GM19099 (cell line): ENCODE data around the gene PGM5.

Experiments used
- POLR2A ChIP-seq: IDR thresholded peaks from 3 replicates; pipeline ENCODE4 v1.6.1; 2011; ENCODE audit warnings: low read depth; ENCODE audit not compliant: insufficient read length; ENCODE audit errors: extremely low read depth

PGM5 gene

DNA sequence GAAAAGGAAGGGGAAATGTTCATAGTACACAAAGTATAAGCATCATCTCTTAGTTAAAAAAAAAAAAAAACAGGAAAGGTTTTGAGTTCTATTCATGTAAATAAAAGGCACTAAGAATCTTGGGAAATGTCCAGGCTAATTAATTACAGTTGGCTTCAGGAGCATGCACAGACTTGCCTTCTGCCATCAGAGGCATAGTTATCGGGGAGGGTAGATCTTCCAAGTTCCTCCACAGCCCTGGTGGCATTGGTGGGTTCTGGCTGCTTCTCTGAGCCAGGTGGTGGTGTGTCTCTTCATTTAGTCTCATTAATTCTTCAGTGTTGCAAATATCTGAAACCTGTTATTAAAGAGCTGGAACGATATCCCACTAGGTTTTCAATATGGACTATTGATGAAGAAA is 99.0 kb downstream of the PGM5 start:
- no peak for TF ChIP-seq POLR2A

DNA sequence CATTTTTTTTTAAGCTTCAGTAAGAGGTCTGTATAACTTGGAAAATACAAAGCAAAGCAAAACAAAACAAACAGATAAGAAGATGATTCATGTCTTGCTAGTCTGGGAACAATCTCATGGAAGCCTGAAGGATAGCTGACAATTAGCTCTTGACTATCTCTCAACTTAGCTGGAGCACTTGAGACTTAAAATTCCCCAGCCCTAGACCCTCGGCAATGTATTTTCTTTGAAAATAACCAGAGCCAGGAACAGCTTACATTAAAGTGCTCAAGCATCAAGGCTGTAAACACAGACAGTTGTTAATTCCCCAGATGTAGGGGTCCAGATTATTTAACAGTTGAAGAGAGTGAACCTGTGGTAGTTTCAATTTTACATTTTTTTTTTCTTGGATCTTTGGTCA is 101.4 kb downstream of the PGM5 start:
- TF ChIP-seq POLR2A = no peak

DNA sequence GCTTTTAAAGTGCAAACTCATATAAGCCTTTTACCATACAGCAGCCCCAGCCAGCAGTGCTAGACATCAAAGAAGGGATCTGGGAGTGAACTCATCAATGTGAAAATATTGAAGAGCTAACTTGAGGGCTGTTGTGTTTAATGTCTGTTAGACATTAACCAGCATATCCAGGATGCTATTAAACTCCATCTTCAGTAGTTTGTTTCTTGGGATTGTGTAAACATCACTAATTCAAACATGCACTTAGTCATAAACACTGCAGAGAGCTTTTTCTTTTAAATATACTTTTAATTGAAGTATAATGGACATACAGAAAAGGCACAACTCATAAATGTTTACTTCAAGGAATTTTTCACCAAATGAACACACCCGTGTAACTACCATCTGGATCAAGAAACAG is 102.5 kb downstream of the PGM5 start:
- TF ChIP-seq POLR2A = no peak

DNA sequence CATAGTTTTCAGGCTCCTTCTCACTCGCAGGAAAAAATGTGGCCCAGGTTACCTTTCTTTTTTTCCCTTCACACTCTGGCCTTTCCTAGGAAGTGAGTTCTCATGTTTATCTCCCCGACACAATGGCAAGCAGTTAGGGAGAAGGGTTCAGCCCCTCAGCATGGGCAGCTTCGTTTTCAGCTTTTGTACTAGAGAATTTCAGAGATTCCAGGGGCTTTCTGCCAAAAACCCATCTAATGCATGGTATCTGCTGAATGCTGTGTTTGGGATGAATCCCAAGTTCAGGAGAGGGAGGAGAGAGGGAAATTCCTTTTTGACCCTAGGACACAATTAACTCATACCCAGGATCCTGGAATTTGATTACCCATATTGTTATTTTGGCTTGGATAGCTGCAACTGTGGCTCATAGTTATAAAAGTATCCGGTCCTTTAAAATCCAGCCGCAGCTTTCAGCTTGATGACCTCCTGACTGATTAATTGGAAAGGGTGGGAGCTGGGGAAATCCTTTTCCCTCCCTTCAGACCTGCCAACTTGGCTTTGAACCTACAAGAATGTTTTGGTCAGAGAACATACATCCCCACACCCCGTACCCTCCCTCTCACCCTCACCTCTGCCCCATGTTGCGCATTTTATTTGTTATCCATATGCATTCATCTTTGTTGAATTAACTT is 105.8 kb downstream of the PGM5 start:
- no peak for TF ChIP-seq POLR2A

DNA sequence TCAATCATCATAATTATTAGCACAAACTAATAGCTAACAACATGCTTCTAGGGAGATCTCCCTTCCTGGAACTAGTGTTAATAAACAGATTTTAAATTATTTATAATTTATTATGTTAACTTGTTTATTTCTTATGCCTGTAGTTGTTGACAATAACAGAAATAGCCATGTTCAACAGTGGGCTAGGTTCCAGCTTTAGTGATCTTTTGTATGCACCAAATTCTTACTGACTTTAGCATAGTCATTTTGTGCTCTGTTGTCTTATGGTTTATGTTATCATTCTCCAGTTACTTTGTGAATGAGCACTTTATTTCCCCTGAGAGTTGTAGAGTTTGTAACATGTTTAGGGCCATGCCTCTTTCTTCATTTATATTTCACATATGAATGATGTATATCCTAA is 113.7 kb downstream of the PGM5 start:
- no peak for TF ChIP-seq POLR2A

DNA sequence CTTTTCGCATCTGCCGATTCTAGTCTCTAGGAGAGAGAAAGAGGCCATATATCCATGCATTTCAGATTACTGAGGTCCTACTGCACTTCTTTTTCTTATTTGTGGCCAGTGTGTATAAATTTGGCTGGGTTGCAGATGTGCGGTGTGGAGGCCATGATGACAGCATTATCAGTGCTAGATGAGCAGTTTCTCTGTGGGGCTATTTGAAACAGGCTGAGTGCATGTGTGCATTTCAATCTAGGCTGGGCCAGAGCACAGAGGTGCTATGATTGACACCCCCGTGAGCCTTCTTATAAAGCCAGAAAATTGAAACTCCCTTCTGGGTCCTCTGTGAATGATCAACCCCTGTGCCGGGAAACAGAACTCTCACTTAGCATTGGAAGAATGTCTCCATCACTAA is 114.2 kb downstream of the PGM5 start:
- TF ChIP-seq POLR2A = no peak

DNA sequence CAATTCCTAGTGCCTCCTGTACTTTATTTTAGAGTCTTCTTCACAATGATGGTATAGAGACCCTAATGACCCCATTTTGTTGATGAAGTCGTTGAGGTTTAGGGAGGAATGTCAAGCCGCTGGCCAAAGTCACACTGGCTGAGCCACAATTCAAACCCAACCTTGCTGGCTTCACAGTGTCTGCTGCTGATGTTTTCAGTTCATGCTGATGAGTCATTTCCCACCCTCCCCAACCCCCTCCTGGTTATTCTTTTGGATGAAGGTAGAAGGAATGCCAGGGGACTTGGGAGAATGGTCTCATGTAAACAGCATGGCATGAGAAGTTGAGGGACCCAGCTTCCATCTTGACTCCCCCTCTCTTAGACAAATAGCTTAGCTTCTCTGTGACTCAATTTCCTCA is 115.7 kb downstream of the PGM5 start:
- no peak for TF ChIP-seq POLR2A

DNA sequence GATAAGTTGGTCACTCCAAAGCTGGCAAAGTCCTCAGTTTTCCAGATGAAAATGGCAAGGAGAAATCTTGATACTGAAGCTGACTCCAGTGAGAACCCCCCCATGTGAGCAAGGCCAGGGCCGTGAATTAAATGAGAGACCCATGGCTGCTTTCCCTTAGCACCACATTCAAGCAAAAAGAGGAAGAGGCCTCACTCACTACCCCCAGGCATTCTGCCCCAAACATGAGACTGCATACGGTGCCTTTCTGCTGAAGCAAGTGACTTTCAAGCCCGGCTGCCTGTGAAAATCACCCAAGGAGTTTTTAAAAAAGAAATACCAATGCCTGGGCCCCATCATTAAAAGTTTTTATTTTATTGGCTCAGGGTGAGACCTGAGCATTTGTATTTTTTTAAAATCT is 117.4 kb downstream of the PGM5 start:
- no peak for TF ChIP-seq POLR2A

DNA sequence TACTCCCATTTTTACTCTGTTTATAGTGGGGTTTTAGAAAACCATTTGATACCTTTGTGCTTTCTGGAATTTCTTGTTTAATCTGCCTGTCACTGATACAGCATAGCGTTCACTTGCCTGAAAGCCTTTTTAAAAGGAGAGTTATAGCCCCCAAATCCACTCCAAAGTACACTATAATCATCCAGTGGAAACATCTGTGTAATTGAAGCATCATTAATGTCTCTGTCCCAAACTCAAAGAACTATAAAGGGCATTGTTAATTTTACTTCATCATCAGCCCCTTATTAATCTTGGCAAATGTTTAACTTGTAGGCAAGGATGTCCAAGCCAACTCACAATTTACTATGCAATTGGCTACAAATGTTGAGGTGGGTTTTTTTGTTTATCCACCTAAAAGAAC is 120.0 kb downstream of the PGM5 start:
- no peak for TF ChIP-seq POLR2A

DNA sequence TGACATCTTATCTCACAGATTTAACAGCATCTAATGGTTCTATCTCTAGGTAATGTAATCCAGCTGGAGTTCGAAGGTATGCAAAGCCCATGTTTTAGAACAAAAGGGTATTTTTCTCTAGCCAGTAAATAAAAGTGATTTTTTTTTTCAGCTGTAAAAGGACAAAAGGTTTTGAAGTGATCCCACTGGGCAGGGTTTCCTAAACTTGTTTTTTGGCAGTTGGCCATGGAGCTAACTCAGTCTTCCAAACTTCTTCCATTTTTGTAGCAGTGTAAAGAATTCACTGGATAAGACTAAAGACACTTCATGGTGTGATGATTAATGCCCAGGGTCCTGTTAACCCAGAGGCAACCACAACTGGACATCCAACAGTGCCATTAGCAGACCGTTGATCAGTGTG is 120.4 kb downstream of the PGM5 start:
- TF ChIP-seq POLR2A = no peak

DNA sequence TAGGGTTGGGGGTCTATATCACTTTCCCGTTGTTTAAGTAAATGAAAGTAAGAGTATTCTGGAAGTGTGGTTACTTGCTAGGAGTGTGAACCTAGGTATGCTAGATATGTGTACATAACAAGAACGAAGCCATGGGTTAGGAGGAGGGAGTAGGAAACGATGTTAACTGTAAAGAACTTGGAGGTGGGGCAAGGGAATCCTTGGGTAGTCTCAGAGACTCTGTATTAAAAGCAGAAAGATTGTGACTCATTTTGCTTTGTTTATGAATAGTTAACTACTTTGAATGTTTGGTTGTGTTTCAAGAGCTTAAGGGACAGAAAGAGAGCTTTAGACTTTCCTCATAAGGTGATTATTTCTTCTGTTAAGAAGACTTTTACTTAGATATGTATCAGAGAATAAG is 124.4 kb downstream of the PGM5 start:
- TF ChIP-seq POLR2A = no peak

DNA sequence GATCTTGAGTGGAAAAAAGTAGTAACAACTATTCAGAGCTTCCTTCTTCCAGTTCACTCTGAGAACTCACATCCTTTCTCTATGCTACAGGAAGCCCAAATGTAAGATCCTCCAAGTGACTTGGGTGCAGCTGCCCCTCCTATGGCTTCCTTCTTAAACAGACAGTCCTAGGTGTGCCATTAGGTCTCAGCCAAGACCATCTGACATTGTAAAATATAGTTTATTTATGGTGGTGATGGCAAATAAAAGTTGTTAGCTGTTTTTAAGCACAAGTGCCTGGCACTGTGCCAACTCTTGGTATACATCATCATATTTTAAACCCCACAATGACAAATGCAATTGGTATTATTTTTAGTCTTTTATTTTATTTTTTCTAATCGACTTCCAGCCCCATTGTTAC is 126.1 kb downstream of the PGM5 start:
- no peak for TF ChIP-seq POLR2A

DNA sequence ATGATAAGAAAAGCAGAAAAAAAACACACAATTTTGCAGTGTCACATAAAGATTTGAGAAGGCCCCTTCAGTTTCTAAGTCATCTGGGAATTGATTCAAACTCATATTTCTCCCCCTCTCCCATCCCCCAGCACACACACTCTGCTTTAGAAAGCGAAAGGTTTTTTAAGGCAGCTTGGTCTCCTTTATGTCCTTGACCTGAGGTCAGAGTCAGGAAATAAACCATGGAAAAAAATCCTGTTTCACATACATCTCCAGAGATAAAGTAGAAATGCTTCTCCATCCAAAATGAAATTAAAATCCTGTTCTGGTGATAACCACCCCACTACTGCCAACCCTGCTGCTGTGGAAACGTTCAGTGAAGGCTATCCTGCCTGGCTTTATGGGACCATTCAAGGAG is 131.7 kb downstream of the PGM5 start:
- no peak for TF ChIP-seq POLR2A

DNA sequence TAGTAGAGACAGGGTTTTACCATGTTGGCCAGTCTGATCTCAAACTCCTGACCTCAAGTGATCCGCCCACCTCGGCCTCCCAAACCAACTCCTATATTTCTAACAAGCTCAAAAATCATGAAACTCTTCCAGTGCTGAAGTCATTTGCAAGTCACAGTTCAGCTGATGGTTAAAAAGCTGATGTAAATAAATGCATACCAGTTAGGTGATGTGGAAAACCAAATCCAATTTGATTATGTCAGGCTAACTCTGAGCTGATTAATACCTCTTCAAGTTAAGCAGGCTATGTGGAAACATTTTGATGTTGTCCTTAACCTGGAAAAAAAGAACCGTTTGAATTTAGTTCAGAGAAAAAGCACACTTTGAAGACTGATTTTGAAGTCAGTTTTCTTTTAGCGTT is 133.2 kb downstream of the PGM5 start:
- no peak for TF ChIP-seq POLR2A

DNA sequence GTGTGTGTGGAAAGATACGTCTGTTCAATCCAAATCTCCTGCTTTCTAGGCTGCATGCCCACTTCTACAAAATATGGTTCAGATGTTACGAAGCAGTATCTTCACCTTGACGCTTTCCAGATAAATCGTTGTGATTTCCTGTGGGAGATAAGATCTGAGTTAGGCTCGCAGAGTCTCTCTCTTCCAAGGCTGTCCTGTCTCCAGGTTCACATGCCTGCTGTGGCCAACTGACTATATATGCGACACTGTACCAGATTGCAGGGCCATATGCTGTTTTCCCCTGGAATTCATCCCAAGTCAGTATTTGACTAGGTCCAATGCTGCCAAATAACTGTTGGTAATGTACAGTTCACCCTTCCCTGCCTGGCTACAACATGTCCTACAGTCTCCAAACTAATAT is 136.4 kb downstream of the PGM5 start:
- TF ChIP-seq POLR2A = no peak

DNA sequence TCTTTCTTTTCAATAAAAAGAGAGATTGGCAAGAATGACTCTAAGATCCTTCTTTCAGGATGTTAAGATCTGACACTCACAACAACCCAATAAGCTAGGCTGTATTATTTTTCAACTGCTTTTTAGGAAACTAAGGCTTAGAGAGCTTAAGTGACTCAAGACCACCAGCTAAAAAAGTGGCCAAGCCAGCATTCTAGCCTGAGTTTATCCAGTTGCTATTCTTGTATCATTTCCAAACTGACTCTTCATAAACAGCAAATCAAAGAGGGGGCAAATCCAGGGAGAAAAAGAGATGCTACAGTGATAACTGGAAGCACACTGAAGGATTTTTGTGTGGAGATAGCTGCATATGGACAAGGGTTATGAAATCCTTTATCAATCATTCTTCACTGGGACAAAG is 137.1 kb downstream of the PGM5 start:
- no peak for TF ChIP-seq POLR2A

DNA sequence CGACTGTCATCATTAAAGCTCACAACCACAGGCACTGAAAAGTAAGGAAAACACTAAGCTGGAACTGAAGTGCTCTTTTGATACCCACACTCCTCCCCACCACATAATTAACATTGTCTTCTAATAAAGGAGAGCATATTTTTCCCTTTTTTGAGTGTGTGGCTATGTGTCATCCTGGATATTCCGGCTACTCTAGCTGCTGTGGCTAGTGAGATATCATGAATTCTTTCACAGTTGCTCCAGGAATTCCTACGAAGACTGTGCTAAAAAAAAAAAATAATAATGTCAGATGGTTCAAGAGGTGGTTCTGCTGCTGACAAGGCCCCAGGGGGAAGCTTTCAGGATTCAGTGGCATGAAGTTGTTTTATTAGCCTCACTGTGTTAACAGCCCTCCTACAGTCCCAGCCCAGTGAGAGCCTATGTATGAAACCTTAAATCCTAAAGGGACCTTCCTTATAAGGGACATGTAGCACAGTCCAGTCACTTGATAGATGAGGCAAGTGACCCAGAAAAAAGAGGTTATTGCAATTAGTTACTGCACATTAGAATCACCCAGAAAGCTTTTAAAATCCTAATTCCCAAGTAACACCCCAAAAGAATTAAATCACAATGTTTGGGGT is 137.7 kb downstream of the PGM5 start:
- TF ChIP-seq POLR2A = no peak
